HepG2 (cell line): ENCODE measurements around the gene CALML6. TPM values are rescaled to one million over a fixed set of nuclear protein-coding genes. Genes with fewer than 3 reads are reported as not detected.

ENCODE experiments used
- ATAD3A ChIP-seq: sonication (generic); formaldehyde crosslinking; IDR thresholded peaks from 2 replicates; pipeline ENCODE4 v1.4.0; 2020; ENCODE audit warnings: missing genetic modification reagents
- CEBPG ChIP-seq: IDR thresholded peaks from 2 replicates; pipeline ENCODE4 v1.6.1; 2016
- CEBPZ ChIP-seq: IDR thresholded peaks from 2 replicates; pipeline ENCODE4 v1.6.1; 2012; ENCODE audit warnings: low read length, improper control_type of control experiment
- FOXM1 ChIP-seq: sonication (generic); formaldehyde crosslinking; IDR thresholded peaks from 2 replicates; pipeline ENCODE4 v1.5.0; 2020; ENCODE audit warnings: missing genetic modification reagents
- IKZF1 ChIP-seq: fragments of 450-650 bp; IDR thresholded peaks from 2 replicates; pipeline ENCODE4 v1.7.1; 2016
- LBX2 ChIP-seq: sonication (generic); formaldehyde crosslinking; IDR thresholded peaks from 2 replicates; pipeline ENCODE4 v1.5.0; 2020; ENCODE audit warnings: missing genetic modification reagents, mild to moderate bottlenecking, borderline replicate concordance
- MTERF4 ChIP-seq: sonication (generic); formaldehyde crosslinking; IDR thresholded peaks from 2 replicates; pipeline ENCODE4 v1.8.0; 2023; ENCODE audit warnings: mild to moderate bottlenecking, missing genetic modification reagents
- MXD3 ChIP-seq: IDR thresholded peaks from 2 replicates; pipeline ENCODE4 v1.6.1; 2016; ENCODE audit warnings: mild to moderate bottlenecking, missing biosample characterization, missing genetic modification reagents
- NCOA5 ChIP-seq: sonication (generic); formaldehyde crosslinking; IDR thresholded peaks from 2 replicates; pipeline ENCODE4 v1.4.0; 2020; ENCODE audit warnings: missing genetic modification reagents
- NFKB2 ChIP-seq: sonication (generic); formaldehyde crosslinking; IDR thresholded peaks from 2 replicates; pipeline ENCODE4 v1.4.0; 2020; ENCODE audit warnings: missing genetic modification reagents, borderline replicate concordance
- TFDP1 ChIP-seq: IDR thresholded peaks from 2 replicates; pipeline ENCODE4 v1.6.1; 2016; ENCODE audit warnings: missing compliant biosample characterization, missing genetic modification reagents, borderline replicate concordance
- ZKSCAN1 ChIP-seq: fragments of 150-350 bp; IDR thresholded peaks from 2 replicates; pipeline ENCODE4 v1.6.1; 2014; ENCODE audit warnings: low read length
- ZNF576 ChIP-seq: sonication (generic); formaldehyde crosslinking; IDR thresholded peaks from 2 replicates; pipeline ENCODE4 v1.4.0; 2020; ENCODE audit warnings: mild to moderate bottlenecking, missing genetic modification reagents
- ZNF790 ChIP-seq: sonication (generic); formaldehyde crosslinking; IDR thresholded peaks from 2 replicates; pipeline ENCODE4 v1.8.0; 2022; ENCODE audit warnings: missing genetic modification reagents, mild to moderate bottlenecking, borderline replicate concordance
- ZSCAN20 ChIP-seq: sonication (generic); formaldehyde crosslinking; IDR thresholded peaks from 2 replicates; pipeline ENCODE4 v1.4.0; 2020; ENCODE audit warnings: missing genetic modification reagents, mild to moderate bottlenecking, borderline replicate concordance
- polyA plus RNA-seq, 8 experiments: library from polyadenylated mRNA; depleted of rRNA in 3 of 8; stranded (reverse) in 7 of 8; unstranded in 1 of 8; fragments of >200 nt; fragmentation: Illumina TruSeq in 4 of 8; extraction: Trizol in 4 of 8; gene quantifications; 2 replicates each; pipeline versions ENCODE4 v1.2.1 to v1.2.3, GENCODE V29; 2011 to 2016; ENCODE audit warnings: low read depth in 4 of 8, missing spikeins in 1 of 8, mixed read lengths in 1 of 8; ENCODE audit not compliant: insufficient read depth in 1 of 8
- total RNA-seq, 5 experiments: library from RNA; depleted of rRNA; stranded (reverse); fragments of >200 nt; fragmentation: Illumina TruSeq; extraction: Trizol; gene quantifications; 2 replicates each; pipeline ENCODE4 v1.2.3, GENCODE V29; 2016; ENCODE audit warnings: low read depth in 1 of 5

Gene CALML6
- total and polyA plus RNA-seq, 2 of the 13 experiments (the other 11 are each of a cell fraction or from before 2014, with no cell fraction given), result 0.11 to 0.12 TPM

GRCh38 chr1:1891349-1892078 lies 23.5 kb upstream of the CALML6 start (continued):
- TF ChIP-seq ZSCAN20 (CRISPR knock-in tag) (no peak), CEBPZ (no peak), MTERF4 (no peak), ATAD3A (CRISPR knock-in tag) (no peak), ZNF576 (CRISPR knock-in tag) (no peak), NFKB2 (no peak; the same call in 1 of the 2 replicates), MXD3 (CRISPR knock-in tag) (peak; percentile 57; the same call in 1 of the 2 replicates), TFDP1 (CRISPR knock-in tag) (peak; percentile 32; the same call in 1 of the 2 replicates), NCOA5 (CRISPR knock-in tag) (no peak), LBX2 (CRISPR knock-in tag) (peak; percentile 52; the same call in 1 of the 2 replicates), ZKSCAN1 (no peak), CEBPG (CRISPR knock-in tag) (no peak), FOXM1 (CRISPR knock-in tag) (no peak), ZNF790 (no peak), IKZF1 (no peak)
